GM12892 (cell line): ENCODE data around the gene WDR35.

ENCODE experiments used
- POLR2A ChIP-seq: IDR thresholded peaks from 2 replicates; pipeline ENCODE4 v1.6.1; 2011; ENCODE audit warnings: low read depth, low read length, control low read depth
- TAF1 ChIP-seq: IDR thresholded peaks from 2 replicates; pipeline ENCODE4 v1.6.1; 2011; ENCODE audit warnings: low read depth, mild to moderate bottlenecking, control low read depth, low read length, borderline replicate concordance

DNA sequence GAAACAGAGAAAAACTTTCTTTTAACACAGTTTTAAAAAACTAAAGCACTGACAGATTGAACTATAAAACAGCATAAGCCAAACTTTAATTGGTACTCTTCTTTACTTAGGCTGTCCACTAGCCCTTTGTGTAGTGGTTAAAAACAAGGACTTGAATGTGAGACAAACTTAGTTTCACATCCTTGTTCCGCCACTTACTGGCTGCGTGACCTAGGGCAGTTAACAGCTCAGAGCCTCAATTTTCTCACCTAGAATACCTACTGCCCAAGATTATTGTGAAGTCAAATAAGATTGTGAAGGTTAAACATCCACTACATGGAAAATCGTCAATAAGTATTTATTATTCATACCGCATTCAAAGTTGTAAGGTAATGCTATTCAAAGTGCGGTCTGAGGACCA lies 2.0 kb downstream of the WDR35 start:
- TF ChIP-seq POLR2A (no peak), TAF1 (no peak)
